CD4-positive, CD25-positive, alpha-beta regulatory T cell (primary cell): Measurements from ENCODE around the gene RPTN. TPM values are rescaled to one million over a fixed set of nuclear protein-coding genes. Genes with fewer than 3 reads are reported as not detected.

Experiments used
- ATAC-seq, 2 donors: fragments of 150-1000 bp; cut with Tn5 transposase; one replicate each; pipeline ENCODE4 v1.10.0; 2021; ENCODE audit warnings: low read depth in 2 of 2, moderate number of reproducible peaks in 2 of 2, moderate library complexity in 1 of 2
- DNase-seq, 3 donors: peaks; one replicate each; pipeline versions ENCODE4 v3.0.0 to v3.0.0-alpha.2; 2012 to 2022; ENCODE audit warnings: mixed read lengths in 1 of 3
- H3K27ac ChIP-seq: one replicate; pipeline ENCODE4 v1.7.0; 2013; ENCODE audit warnings: mild to moderate bottlenecking, low read length; ENCODE audit not compliant: insufficient read depth, poor library complexity, severe bottlenecking
- H3K27me3 ChIP-seq: one replicate; pipeline ENCODE4 v1.7.0; 2013; ENCODE audit warnings: low read length; ENCODE audit not compliant: control insufficient read depth, insufficient read depth
- H3K36me3 ChIP-seq: one replicate; pipeline ENCODE4 v1.7.0; 2013; ENCODE audit warnings: mild to moderate bottlenecking, low read length, moderate library complexity; ENCODE audit not compliant: control insufficient read depth, insufficient read depth
- H3K4me1 ChIP-seq: 2 replicates; pipeline ENCODE4 v1.7.0; 2013; ENCODE audit warnings: mild to moderate bottlenecking, low read length; ENCODE audit not compliant: insufficient read depth, control insufficient read depth, poor library complexity, severe bottlenecking
- H3K4me3 ChIP-seq: one replicate; pipeline ENCODE4 v1.7.0; 2013; ENCODE audit warnings: low read depth, mild to moderate bottlenecking, low read length, moderate library complexity
- H3K9me3 ChIP-seq, 2 experiments: 1 replicate in 1 of 2; 2 replicates in 1 of 2; pipeline ENCODE4 v1.7.0; 2013; ENCODE audit warnings: low read length in 2 of 2, mild to moderate bottlenecking in 1 of 2, moderate library complexity in 1 of 2; ENCODE audit not compliant: control insufficient read depth in 2 of 2
- H3K27ac Mint-ChIP-seq, 3 donors: one replicate each; pipeline ENCODE4 v1.8.0; 2020 to 2022; ENCODE audit warnings: mild to moderate bottlenecking in 3 of 3, mixed read lengths in 3 of 3, moderate library complexity in 2 of 3
- H3K27me3 Mint-ChIP-seq: one replicate; pipeline ENCODE4 v1.8.0; 2022; ENCODE audit warnings: mild to moderate bottlenecking, mixed read lengths
- H3K36me3 Mint-ChIP-seq: one replicate; pipeline ENCODE4 v1.8.0; 2020; ENCODE audit warnings: mixed read lengths
- H3K4me1 Mint-ChIP-seq, 4 donors: one replicate each; pipeline ENCODE4 v1.8.0; 2020 to 2022; ENCODE audit warnings: mixed read lengths in 4 of 4, mild to moderate bottlenecking in 1 of 4
- H3K4me3 Mint-ChIP-seq, 4 donors: one replicate each; pipeline ENCODE4 v1.8.0; 2020 to 2022; ENCODE audit warnings: mild to moderate bottlenecking in 4 of 4, mixed read lengths in 4 of 4, moderate library complexity in 3 of 4
- H3K9me3 Mint-ChIP-seq, 7 donors: one replicate each; pipeline ENCODE4 v1.8.0; 2020 to 2022; ENCODE audit warnings: mixed read lengths in 7 of 7, mild to moderate bottlenecking in 3 of 7, moderate library complexity in 2 of 7
- polyA plus RNA-seq, 4 donors: library from polyadenylated mRNA; unstranded; fragments of 300-500 nt; fragmentation: Illumina TruSeq; gene quantifications; one replicate each; pipeline ENCODE4 v1.2.3, GENCODE V29; 2021
- total RNA-seq: library from RNA; stranded (reverse); gene quantifications from one replicate; pipeline ENCODE4 v1.2.3, GENCODE V29; 2022

Gene RPTN
- total and polyA plus RNA-seq, 5 donors from 2014 or later, result not detected

GRCh38 chr1:152115344-152115743 is 43.7 kb downstream of the RPTN start, which contains the start of gene TCHH:
Gene TCHH (minus strand): TSS chr1:152115444. CDS start chr1:152114080, 1,364 bp downstream.
- no peaks in the 10 kb centered on the region for H3K36me3 ChIP-seq
- Mint-ChIP-seq H3K4me1 (no peaks in the 10 kb centered on the region), H3K27ac (peak within 1 kb of the TSS in 1 of 3 donors; percentile 33), H3K36me3 (no peaks in the 10 kb centered on the region), H3K4me3 (peak within 1 kb of the TSS in 1 of 4 donors; percentile 27), H3K27me3 (peaks cover 36% of the 10 kb centered on the region), H3K9me3 (no peaks in the 10 kb centered on the region)
- DNase-seq, result no peak
- H3K4me1 ChIP-seq, result peaks cover 22% of the 10 kb centered on the region
- H3K27me3 ChIP-seq, result peaks cover 45% of the 10 kb centered on the region
- no peak for ATAC-seq
- no peaks in the 10 kb centered on the region for H3K9me3 ChIP-seq
- no peak within 1 kb of the TSS for H3K27ac ChIP-seq
- no peak within 1 kb of the TSS for H3K4me3 ChIP-seq

GRCh38 chr1:152112885-152113432 is 46.1 kb downstream of the RPTN start:
- Mint-ChIP-seq H3K4me3 (no peak overlapping the region), H3K36me3 (no peaks in the 10 kb centered on the region), H3K27me3 (peaks cover 21% of the 10 kb centered on the region), H3K27ac (no peak overlapping the region), H3K4me1 (peaks cover 0 to 4% (median 0%) of the 10 kb centered on the region in 4 donors), H3K9me3 (peaks cover 0 to 2% (median 0%) of the 10 kb centered on the region in 7 donors)
- Histone ChIP-seq H3K4me1 (peaks cover 37% of the 10 kb centered on the region), H3K4me3 (peak overlapping the region; percentile 58), H3K9me3 (peaks cover 0 to 2% of the 10 kb centered on the region in 2 experiments), H3K36me3 (no peaks in the 10 kb centered on the region), H3K27ac (no peak overlapping the region), H3K27me3 (peaks cover 54% of the 10 kb centered on the region)
- DNase-seq (no peak), ATAC-seq (no peak)

GRCh38 chr1:152112101-152112884 is 46.7 kb downstream of the RPTN start:
- peaks cover 37% of the 10 kb centered on the region for H3K4me1 ChIP-seq
- DNase-seq (peak in 1 of 3 donors; percentile 21), ATAC-seq (peak in 1 of 2 donors; percentile 13)
- no peak overlapping the region for H3K4me3 Mint-ChIP-seq
- H3K27me3 Mint-ChIP-seq, result peaks cover 17% of the 10 kb centered on the region
- no peak overlapping the region for H3K27ac ChIP-seq
- H3K9me3 Mint-ChIP-seq, result peaks cover 0 to 5% (median 0%) of the 10 kb centered on the region in 7 donors
- peak overlapping the region; percentile 58 for H3K4me3 ChIP-seq
- no peaks in the 10 kb centered on the region for H3K36me3 ChIP-seq
- no peak overlapping the region for H3K27ac Mint-ChIP-seq
- peaks cover 0 to 6% (median 0%) of the 10 kb centered on the region in 4 donors for H3K4me1 Mint-ChIP-seq
- no peaks in the 10 kb centered on the region for H3K36me3 Mint-ChIP-seq
- peaks cover 59% of the 10 kb centered on the region for H3K27me3 ChIP-seq
- peaks cover 0 to 2% of the 10 kb centered on the region in 2 experiments for H3K9me3 ChIP-seq

- Mint-ChIP-seq H3K4me1 (peaks cover 0 to 7% (median 0%) of the 10 kb centered on the region in 4 donors), H3K36me3 (no peaks in the 10 kb centered on the region), H3K27ac (no peak overlapping the region), H3K27me3 (peaks cover 11% of the 10 kb centered on the region), H3K4me3 (no peak overlapping the region), H3K9me3 (peaks cover 0 to 5% (median 0%) of the 10 kb centered on the region in 7 donors)
- Histone ChIP-seq H3K9me3 (peaks cover 0 to 2% of the 10 kb centered on the region in 2 experiments), H3K36me3 (no peaks in the 10 kb centered on the region), H3K27ac (no peak overlapping the region), H3K4me1 (peaks cover 37% of the 10 kb centered on the region), H3K27me3 (peaks cover 65% of the 10 kb centered on the region), H3K4me3 (no peak overlapping the region)
- DNase-seq, result peak in 1 of 3 donors; percentile 10
- ATAC-seq, result peak in 1 of 2 donors; percentile 14
These were observed 47.5 kb downstream of the RPTN start for GRCh38 chr1:152111515-152111968.

GRCh38 chr1:152110860-152111514 is 48.0 kb downstream of the RPTN start:
- H3K27ac ChIP-seq, result no peak overlapping the region
- ATAC-seq (peak; percentile 38 to 43), DNase-seq (peak in 2 of 3 donors; percentile 11 to 61)
- H3K4me1 ChIP-seq, result peaks cover 37% of the 10 kb centered on the region
- H3K9me3 ChIP-seq, result peaks cover 0 to 2% of the 10 kb centered on the region in 2 experiments
- peaks cover 0 to 7% (median 0%) of the 10 kb centered on the region in 4 donors for H3K4me1 Mint-ChIP-seq
- peaks cover 65% of the 10 kb centered on the region for H3K27me3 ChIP-seq
- no peak overlapping the region for H3K27ac Mint-ChIP-seq
- H3K36me3 ChIP-seq, result no peaks in the 10 kb centered on the region
- H3K4me3 Mint-ChIP-seq, result no peak overlapping the region
- peaks cover 0 to 5% (median 0%) of the 10 kb centered on the region in 7 donors for H3K9me3 Mint-ChIP-seq
- no peaks in the 10 kb centered on the region for H3K36me3 Mint-ChIP-seq
- H3K27me3 Mint-ChIP-seq, result peaks cover 11% of the 10 kb centered on the region
- no peak overlapping the region for H3K4me3 ChIP-seq

GRCh38 chr1:152110365-152110859 is 48.6 kb downstream of the RPTN start:
- no peak overlapping the region for H3K27ac Mint-ChIP-seq
- Histone ChIP-seq H3K27ac (no peak overlapping the region), H3K4me1 (peaks cover 37% of the 10 kb centered on the region), H3K4me3 (peak overlapping the region; percentile 57), H3K9me3 (peaks cover 0 to 2% of the 10 kb centered on the region in 2 experiments), H3K27me3 (peaks cover 63% of the 10 kb centered on the region), H3K36me3 (no peaks in the 10 kb centered on the region)
- no peak overlapping the region for H3K4me3 Mint-ChIP-seq
- H3K36me3 Mint-ChIP-seq, result no peaks in the 10 kb centered on the region
- peaks cover 13% of the 10 kb centered on the region for H3K27me3 Mint-ChIP-seq
- peaks cover 0 to 5% (median 0%) of the 10 kb centered on the region in 7 donors for H3K9me3 Mint-ChIP-seq
- ATAC-seq, result no peak
- peaks cover 0 to 7% (median 0%) of the 10 kb centered on the region in 4 donors for H3K4me1 Mint-ChIP-seq
- peak in 2 of 3 donors; percentile 6 to 53 for DNase-seq

GRCh38 chr1:152109998-152110294 is 49.1 kb downstream of the RPTN start:
- Mint-ChIP-seq H3K4me3 (no peak overlapping the region), H3K27me3 (peaks cover 17% of the 10 kb centered on the region), H3K36me3 (no peaks in the 10 kb centered on the region), H3K4me1 (peaks cover 0 to 7% (median 0%) of the 10 kb centered on the region in 4 donors), H3K9me3 (peaks cover 0 to 5% (median 0%) of the 10 kb centered on the region in 7 donors), H3K27ac (no peak overlapping the region)
- no peak overlapping the region for H3K27ac ChIP-seq
- H3K4me1 ChIP-seq, result peaks cover 37% of the 10 kb centered on the region
- ATAC-seq (no peak), DNase-seq (no peak)
- peaks cover 0 to 2% of the 10 kb centered on the region in 2 experiments for H3K9me3 ChIP-seq
- H3K36me3 ChIP-seq, result no peaks in the 10 kb centered on the region
- peak overlapping the region; percentile 57 for H3K4me3 ChIP-seq
- H3K27me3 ChIP-seq, result peaks cover 64% of the 10 kb centered on the region
